ENCODE data around the gene UGT3A1.

GRCh38 chr5:35924122-35924949 lies 66.9 kb downstream of the UGT3A1 start:
- TF ChIP-seq CTCF (IDR thresholded peaks at IDR 0.05; ENCODE audit: low read length) (no peak), EZH2 (IDR thresholded peaks at IDR 0.05; ENCODE audit: borderline replicate concordance, low read length) (no peak)
